K562 (cell line): ENCODE results near the gene METRN. TPM values are rescaled to one million over a fixed set of nuclear protein-coding genes. Genes with fewer than 3 reads are reported as not detected.
A peak's percentile ranks its signal among the peaks of the same experiment; 100 is the strongest.

Experiments
- ARID1B ChIP-seq: fragments of 450-650 bp; IDR thresholded peaks from 2 replicates; pipeline ENCODE4 v1.6.1; 2016; ENCODE audit warnings: antibody characterized with exemption, mild to moderate bottlenecking, inconsistent platforms
- C11orf30 ChIP-seq: fragments of 450-650 bp; IDR thresholded peaks from 2 replicates; pipeline ENCODE4 v1.6.1; 2016; ENCODE audit warnings: low read depth, mild to moderate bottlenecking
- E2F3 ChIP-seq: fragments of 250-450 bp; sonication (Bioruptor Pico); IDR thresholded peaks from 2 replicates; pipeline ENCODE4 v1.4.0; 2020; ENCODE audit warnings: mild to moderate bottlenecking
- GABPA ChIP-seq: fragments of 200-800 bp; sonication (Bioruptor generic); conservative IDR thresholded peaks from 2 replicates; pipeline ENCODE4 v1.6.1; 2016; ENCODE audit warnings: low read depth, missing genetic modification characterization, missing compliant biosample characterization
- GABPB1 ChIP-seq: sonication (generic); formaldehyde crosslinking; IDR thresholded peaks from 2 replicates; pipeline ENCODE4 v1.8.0; 2022; ENCODE audit warnings: mild to moderate bottlenecking, missing genetic modification reagents
- L3MBTL2 ChIP-seq: fragments of 450-650 bp; IDR thresholded peaks from 2 replicates; pipeline ENCODE4 v1.6.1; 2016; ENCODE audit warnings: mild to moderate bottlenecking, moderate library complexity
- MEF2D ChIP-seq: conservative IDR thresholded peaks from 2 replicates; pipeline ENCODE4 v1.6.1; 2016; ENCODE audit warnings: low read depth, missing genetic modification characterization, missing compliant biosample characterization
- NR2C1 ChIP-seq, 2 experiments: fragments of 450-650 bp; IDR thresholded peaks; 2 replicates each; pipeline ENCODE4 v1.6.1; 2017; ENCODE audit warnings: mild to moderate bottlenecking in 2 of 2, antibody characterized with exemption in 1 of 2, inconsistent platforms in 1 of 2, missing compliant biosample characterization in 1 of 2, missing genetic modification characterization in 1 of 2
- PCBP2 ChIP-seq: fragments of 200-400 bp; formaldehyde crosslinking; IDR thresholded peaks from 2 replicates; pipeline ENCODE4 v1.6.1; 2018; ENCODE audit warnings: low read length, low read depth, mild to moderate bottlenecking, moderate library complexity; ENCODE audit not compliant: poor library complexity, severe bottlenecking
- RBM25 ChIP-seq: fragments of 200-400 bp; formaldehyde crosslinking; IDR thresholded peaks from 2 replicates; pipeline ENCODE4 v1.6.1; 2018; ENCODE audit warnings: low read length, low read depth, moderate library complexity; ENCODE audit not compliant: severe bottlenecking
- TAF15 ChIP-seq: fragments of 200-400 bp; formaldehyde crosslinking; IDR thresholded peaks from 2 replicates; pipeline ENCODE4 v1.6.1; 2017; ENCODE audit warnings: mild to moderate bottlenecking, low read depth, low read length, moderate library complexity
- TCF3 ChIP-seq: sonication (generic); formaldehyde crosslinking; IDR thresholded peaks from 2 replicates; pipeline ENCODE4 v1.4.0; 2020; ENCODE audit warnings: mild to moderate bottlenecking, missing genetic modification reagents
- ZKSCAN3 ChIP-seq: fragments of 250-450 bp; sonication (Bioruptor Pico); IDR thresholded peaks from 2 replicates; pipeline ENCODE4 v1.4.0; 2020
- ZNF133 ChIP-seq: fragments of 250-450 bp; sonication (Bioruptor Pico); IDR thresholded peaks from 2 replicates; pipeline ENCODE4 v1.4.0; 2020; ENCODE audit warnings: mild to moderate bottlenecking
- ZNF408 ChIP-seq: fragments of 250-450 bp; sonication (Bioruptor Pico); IDR thresholded peaks from 2 replicates; pipeline ENCODE4 v1.4.0; 2020; ENCODE audit warnings: low read depth, mild to moderate bottlenecking, moderate library complexity
- ZSCAN32 ChIP-seq: fragments of 450-650 bp; formaldehyde crosslinking; IDR thresholded peaks from 2 replicates; pipeline ENCODE4 v1.4.0; 2020; ENCODE audit warnings: mild to moderate bottlenecking, moderate library complexity
- polyA plus RNA-seq, 8 experiments: library from polyadenylated mRNA; depleted of rRNA in 4 of 8; stranded (reverse) in 5 of 8; unstranded in 3 of 8; fragments of >200 nt; fragmentation: Nextera tagmentation in 2 of 8; fragmentation: Illumina TruSeq in 1 of 8; extraction: Ambion mirVana in 2 of 8; extraction: Trizol in 1 of 8; gene quantifications; 2 replicates each; pipeline versions ENCODE4 v1.2.1 to v1.2.3, GENCODE V29; 2011 to 2014; ENCODE audit warnings: inconsistent platforms in 1 of 8, missing spikeins in 1 of 8
- total RNA-seq, 7 experiments: library from RNA; depleted of rRNA in 6 of 7; stranded (reverse); fragments of >200 nt in 6 of 7; fragmentation: Illumina TruSeq in 2 of 7; extraction: Trizol in 2 of 7; gene quantifications; 2 replicates each; pipeline versions ENCODE4 v1.2.1 to v1.2.3, GENCODE V29; 2011 to 2021; ENCODE audit warnings: low replicate concordance in 1 of 7
- TF ChIP-seq, protein P1 (sequence below): fragments of 250-450 bp; sonication (Bioruptor Pico); IDR thresholded peaks from 2 replicates; pipeline ENCODE4 v1.5.0; 2022; ENCODE audit warnings: mild to moderate bottlenecking
- TF ChIP-seq, protein P2 (sequence below): fragments of 250-450 bp; sonication (Bioruptor Pico); IDR thresholded peaks from 2 replicates; pipeline ENCODE4 v1.8.0; 2021; ENCODE audit warnings: moderate library complexity, mild to moderate bottlenecking, inconsistent platforms
- TF ChIP-seq, protein P3 (sequence below): fragments of 450-650 bp; IDR thresholded peaks from 2 replicates; pipeline ENCODE4 v1.6.1; 2018; ENCODE audit not compliant: partially characterized antibody

The METRN gene
- total and polyA plus RNA-seq, 9 of the 15 experiments (the other 6 are each of a cell fraction or from before 2014, with no cell fraction given), result 0.20 to 89.8 (median 15.4) TPM

GRCh38 chr16:667780-668518, 47.0 kb upstream of the METRN start, which contains the start of gene RHOT2 (continued):
- TF ChIP-seq PCBP2 (no peak), MEF2D (tag) (no peak), E2F3 (0 out of 2 replicates have a peak, but pooled peaks have one; percentile 40), TCF3 (CRISPR knock-in tag) (peak; percentile 59; the same call in 1 of the 2 replicates), ZKSCAN3 (CRISPR knock-in tag) (no peak), RBM25 (no peak), TAF15 (no peak), ZNF408 (CRISPR knock-in tag) (no peak), ARID1B (no peak), ZNF133 (no peak), C11orf30 (peak; percentile 60; the same call in 1 of the 2 replicates), NR2C1 (IDR thresholded peaks at IDR 0.05) (no peak), NR2C1 (tag; IDR thresholded peaks at IDR 0.05) (no peak), ZSCAN32 (CRISPR knock-in tag) (no peak), GABPA (tag) (peak; percentile 99), GABPB1 (CRISPR knock-in tag) (peak; percentile 96), L3MBTL2 (peak; percentile 61)
- TF ChIP-seq, protein P1, sequence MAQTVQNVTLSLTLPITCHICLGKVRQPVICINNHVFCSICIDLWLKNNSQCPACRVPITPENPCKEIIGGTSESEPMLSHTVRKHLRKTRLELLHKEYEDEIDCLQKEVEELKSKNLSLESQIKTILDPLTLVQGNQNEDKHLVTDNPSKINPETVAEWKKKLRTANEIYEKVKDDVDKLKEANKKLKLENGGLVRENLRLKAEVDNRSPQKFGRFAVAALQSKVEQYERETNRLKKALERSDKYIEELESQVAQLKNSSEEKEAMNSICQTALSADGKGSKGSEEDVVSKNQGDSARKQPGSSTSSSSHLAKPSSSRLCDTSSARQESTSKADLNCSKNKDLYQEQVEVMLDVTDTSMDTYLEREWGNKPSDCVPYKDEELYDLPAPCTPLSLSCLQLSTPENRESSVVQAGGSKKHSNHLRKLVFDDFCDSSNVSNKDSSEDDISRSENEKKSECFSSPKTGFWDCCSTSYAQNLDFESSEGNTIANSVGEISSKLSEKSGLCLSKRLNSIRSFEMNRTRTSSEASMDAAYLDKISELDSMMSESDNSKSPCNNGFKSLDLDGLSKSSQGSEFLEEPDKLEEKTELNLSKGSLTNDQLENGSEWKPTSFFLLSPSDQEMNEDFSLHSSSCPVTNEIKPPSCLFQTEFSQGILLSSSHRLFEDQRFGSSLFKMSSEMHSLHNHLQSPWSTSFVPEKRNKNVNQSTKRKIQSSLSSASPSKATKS (CRISPR knock-in tag), result no peak
- TF ChIP-seq, protein P2, sequence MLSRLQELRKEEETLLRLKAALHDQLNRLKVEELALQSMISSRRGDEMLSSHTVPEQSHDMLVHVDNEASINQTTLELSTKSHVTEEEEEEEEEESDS (CRISPR knock-in tag), result no peak
- TF ChIP-seq, protein P3, sequence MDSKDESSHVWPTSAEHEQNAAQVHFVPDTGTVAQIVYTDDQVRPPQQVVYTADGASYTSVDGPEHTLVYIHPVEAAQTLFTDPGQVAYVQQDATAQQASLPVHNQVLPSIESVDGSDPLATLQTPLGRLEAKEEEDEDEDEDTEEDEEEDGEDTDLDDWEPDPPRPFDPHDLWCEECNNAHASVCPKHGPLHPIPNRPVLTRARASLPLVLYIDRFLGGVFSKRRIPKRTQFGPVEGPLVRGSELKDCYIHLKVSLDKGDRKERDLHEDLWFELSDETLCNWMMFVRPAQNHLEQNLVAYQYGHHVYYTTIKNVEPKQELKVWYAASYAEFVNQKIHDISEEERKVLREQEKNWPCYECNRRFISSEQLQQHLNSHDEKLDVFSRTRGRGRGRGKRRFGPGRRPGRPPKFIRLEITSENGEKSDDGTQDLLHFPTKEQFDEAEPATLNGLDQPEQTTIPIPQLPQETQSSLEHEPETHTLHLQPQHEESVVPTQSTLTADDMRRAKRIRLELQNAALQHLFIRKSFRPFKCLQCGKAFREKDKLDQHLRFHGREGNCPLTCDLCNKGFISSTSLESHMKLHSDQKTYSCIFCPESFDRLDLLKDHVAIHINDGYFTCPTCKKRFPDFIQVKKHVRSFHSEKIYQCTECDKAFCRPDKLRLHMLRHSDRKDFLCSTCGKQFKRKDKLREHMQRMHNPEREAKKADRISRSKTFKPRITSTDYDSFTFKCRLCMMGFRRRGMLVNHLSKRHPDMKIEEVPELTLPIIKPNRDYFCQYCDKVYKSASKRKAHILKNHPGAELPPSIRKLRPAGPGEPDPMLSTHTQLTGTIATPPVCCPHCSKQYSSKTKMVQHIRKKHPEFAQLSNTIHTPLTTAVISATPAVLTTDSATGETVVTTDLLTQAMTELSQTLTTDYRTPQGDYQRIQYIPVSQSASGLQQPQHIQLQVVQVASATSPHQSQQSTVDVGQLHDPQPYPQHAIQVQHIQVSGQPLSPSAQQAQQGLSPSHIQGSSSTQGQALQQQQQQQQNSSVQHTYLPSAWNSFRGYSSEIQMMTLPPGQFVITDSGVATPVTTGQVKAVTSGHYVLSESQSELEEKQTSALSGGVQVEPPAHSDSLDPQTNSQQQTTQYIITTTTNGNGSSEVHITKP, result no peak
